Raji (cell line): ENCODE data around the gene COQ7.

ENCODE experiments used
- POLR2A ChIP-seq: IDR thresholded peaks from 2 replicates; pipeline ENCODE4 v1.6.1; 2011; ENCODE audit warnings: low read depth, low read length, control low read depth; ENCODE audit not compliant: insufficient read depth

Gene COQ7

GRCh38 chr16:19098173-19098572 lies 30.8 kb downstream of the COQ7 start:
- TF ChIP-seq POLR2A, result no peak

DNA sequence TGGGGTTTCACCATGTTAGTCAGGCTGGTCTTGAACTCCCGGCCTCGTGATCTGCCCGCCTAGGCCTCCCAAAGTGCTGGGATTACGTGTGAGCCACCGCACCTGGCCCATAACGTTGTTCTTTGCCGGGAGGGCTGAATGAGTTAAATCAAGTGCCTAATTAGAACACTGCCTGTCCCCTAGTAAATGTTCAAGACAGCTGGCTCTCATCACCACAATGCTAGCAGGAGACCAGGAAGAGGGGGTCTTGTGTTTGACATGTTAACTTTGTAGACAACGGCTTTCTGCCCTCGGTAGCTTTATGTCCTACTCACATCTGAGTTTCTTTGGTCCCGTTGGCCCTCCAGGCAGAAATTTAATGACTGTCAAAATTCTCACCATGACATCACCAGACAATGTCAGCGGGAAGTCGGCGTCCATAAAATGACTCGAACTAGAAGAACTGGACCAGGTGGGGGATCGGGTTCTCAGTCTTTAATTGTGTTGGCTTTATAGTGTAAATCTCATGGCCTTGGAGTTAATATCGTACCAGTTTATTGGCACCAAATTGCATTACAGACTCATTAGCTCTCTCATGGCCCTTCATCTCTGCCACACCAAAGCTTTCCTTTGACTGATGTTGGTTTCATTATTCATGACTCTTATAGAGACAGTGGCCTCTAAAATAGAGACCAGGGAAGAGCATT lies 34.9 kb downstream of the COQ7 start:
- TF ChIP-seq POLR2A, result no peak

DNA sequence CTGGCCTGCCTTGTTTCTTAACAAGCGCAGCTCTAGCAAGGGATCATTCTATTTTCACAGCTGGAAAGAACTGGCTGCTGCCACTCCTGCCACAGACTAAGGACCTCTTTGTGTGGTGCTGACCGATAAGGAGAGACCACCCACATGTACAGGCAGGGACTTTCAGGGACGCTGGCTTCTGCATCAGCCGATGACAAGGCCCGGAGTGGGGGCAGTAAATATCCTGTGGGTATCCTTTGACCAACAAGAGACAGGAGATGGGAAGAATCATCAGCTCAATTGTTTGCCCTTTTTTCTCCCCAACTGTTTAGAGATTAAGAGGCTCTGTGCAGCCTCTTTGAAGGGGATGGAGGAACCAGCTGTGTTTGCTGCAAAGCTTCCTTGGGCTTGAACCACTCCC lies 37.2 kb downstream of the COQ7 start:
- no peak for TF ChIP-seq POLR2A

- TF ChIP-seq POLR2A, result no peak
These were observed 37.7 kb downstream of the COQ7 start for GRCh38 chr16:19105131-19105530.

DNA sequence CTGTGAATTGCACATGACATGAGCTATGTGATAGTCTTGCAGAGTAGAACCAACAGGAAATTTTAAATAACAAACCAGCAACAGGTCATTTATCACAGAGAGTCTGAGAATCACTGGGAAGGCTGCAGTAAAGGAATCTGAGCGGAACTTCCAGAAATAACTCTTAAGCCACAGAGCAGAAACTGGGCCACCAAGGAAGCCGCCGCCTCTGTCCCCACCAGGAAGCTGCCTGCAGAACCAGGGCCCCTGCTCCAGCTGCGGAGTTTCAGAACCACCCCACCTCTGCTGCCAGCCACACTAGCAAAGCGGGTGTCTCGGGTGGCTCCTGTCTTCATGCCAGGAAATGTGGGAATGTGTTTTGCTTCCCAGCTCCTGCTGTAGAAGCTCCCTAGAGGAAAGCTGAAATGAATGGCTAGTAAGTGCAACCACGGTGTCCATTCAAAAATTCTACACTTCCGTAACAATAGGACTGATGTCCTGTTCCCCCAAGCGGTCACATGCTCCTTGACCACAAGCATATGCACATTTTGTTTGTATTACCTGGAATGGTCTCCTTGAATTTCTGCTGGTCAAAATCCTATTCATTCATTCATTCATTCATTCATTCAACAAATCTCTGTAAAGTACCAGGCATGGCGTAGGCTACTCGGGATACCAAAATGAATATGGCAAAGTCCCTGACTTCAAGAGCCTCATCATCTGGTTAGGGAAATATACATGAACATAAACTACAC lies 38.6 kb downstream of the COQ7 start:
- no peak for TF ChIP-seq POLR2A

DNA sequence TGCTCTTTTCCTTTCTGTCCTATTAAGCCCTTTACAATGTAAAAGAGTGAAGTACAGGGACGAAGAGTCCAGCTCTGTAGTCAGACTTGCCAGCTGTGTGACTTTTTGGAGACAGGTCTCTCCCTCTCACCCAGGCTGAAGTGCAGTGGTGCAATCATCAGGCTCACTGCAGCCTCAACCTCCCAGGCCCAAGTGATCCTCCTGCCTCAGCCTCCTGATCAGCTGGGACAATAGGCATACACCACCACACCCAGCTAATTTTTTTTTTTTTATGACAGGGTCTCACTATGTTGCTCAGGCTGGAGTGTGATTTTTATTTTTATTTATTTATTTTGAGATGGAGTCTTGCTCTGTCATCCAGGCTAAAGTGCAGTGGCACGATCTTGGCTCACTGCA lies 39.2 kb downstream of the COQ7 start:
- no peak for TF ChIP-seq POLR2A

- no peak for TF ChIP-seq POLR2A
These were observed 41.2 kb downstream of the COQ7 start for GRCh38 chr16:19108409-19109287.

GRCh38 chr16:19109288-19109664 lies 41.9 kb downstream of the COQ7 start:
- TF ChIP-seq POLR2A, result no peak

- TF ChIP-seq POLR2A, result no peak
These were observed 43.3 kb downstream of the COQ7 start for GRCh38 chr16:19110537-19111360.

DNA sequence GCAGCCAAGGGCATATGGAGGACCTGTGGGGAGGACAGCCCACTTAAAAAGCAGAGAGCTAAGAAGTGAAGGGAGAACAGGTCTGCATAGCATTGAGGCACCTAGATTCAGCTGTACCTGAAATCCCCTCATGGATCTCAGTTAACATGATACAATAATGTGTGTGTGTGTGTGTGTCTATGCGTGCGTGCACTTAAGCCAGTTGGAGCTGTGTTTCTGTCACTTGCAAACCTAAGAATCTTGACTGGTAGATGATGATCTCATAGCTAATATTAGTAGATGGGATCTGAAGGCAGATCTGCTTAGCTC lies 44.6 kb downstream of the COQ7 start:
- TF ChIP-seq POLR2A, result no peak

GRCh38 chr16:19113577-19114358 lies 46.4 kb downstream of the COQ7 start, which contains the start of gene ITPRIPL2:
Gene ITPRIPL2, plus strand, starts transcription at chr16:19113964. Its CDS starts 498 bp downstream, at chr16:19114462.
- TF ChIP-seq POLR2A, result no peak

- TF ChIP-seq POLR2A, result no peak
These were observed 47.1 kb downstream of the COQ7 start for GRCh38 chr16:19114359-19115147.

DNA sequence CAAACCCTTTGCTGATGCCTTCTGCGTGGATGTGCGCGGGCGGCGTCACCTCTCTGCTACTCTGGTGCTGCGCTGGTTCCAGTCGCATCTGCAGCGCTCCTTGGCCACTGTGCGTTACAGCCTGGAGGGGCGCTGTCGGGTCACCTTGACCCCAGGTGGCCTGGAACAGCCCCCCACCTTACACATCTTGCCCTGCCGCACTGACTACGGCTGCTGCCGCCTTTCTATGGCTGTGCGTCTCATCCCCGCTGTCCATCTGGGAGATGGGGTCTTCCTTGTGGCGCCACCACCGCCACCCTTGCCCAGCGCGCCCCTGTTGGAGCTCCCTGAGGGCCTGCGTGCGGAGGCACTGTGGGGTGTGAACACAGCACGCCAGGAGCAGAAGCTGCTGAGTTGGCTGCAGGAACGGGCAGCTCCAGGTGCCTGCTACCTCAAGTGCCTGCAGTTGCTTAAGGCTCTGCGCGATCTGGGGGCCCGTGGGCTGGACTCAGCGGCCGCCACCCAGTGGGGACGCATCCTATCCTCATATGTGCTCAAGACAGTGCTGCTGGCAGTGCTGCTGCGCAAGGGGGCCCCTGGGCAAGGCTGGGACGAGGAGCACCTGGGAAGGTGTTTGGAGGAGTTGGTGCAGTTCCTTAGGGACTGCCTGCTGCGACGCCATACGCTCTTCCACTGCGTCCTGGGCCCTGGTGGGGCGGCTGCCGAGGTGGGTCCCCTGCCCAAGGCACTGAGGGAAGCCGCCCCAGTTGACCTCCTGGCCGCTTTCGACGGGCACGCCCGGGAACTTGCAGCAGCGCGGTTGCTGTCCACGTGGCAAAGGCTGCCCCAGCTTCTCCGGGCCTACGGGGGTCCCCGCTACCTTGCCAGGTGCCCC lies 48.0 kb downstream of the COQ7 start:
- TF ChIP-seq POLR2A, result no peak
